KG1 (cell line): Measurements from ENCODE around the gene STX18.

Source experiments
- DNase-seq: peaks from one replicate; lab custom pipeline; 2025; lab: John Stamatoyannopoulos, UW

The STX18 gene

DNA sequence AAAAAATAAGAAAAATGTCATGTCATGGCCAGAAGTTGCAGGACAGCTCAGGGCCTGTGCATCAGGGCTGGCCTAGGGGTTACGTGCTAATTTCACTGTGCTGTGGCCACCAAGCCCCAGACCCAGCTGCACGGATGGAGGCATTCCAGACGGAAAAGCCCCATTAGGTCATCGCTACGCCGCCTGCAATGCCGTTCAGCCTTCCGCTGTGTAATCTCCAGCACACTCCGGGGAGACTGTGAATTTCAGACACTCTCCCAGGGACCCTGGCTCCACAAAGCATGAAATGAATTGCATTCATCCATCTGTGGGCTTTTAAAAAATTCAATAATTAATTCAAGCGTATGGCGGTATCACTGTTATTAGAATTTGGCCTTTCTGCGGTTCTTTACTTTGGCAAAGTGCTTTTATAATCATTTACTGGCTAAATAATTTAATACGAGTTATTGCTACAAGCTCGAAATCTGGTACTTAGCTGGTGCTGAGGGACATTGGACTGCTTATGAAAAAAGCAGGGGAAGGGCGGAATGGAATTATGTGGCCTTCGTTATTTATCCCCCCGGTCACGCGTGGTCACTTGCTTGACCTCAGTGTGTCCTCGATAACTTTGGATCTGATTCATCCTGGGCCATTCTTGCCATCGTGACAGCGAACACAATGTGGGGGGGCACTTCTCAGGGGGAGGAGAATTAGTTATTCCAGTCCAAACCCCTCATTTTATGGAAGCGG is 164.0 kb downstream of the STX18 start:
- no peak for DNase-seq

DNA sequence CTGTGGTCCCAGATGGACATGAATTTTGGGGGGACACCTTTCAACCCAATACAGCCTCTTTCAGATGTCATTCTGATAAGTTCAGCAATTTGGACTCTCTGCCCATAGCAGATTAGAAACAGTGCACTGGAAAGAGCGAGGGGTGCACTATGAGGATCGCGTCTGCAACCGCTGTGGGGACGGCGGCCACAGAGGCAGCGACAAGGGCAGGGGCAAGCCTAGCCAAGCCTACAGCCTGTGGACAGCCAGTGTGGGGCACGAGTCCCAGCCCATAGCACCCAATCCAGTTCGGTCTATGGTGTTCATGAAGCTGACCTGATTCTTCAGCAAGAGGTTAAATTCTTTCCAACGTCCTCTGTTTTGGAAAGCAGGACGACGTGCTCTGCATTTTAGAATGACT is 164.7 kb downstream of the STX18 start:
- DNase-seq, result no peak

DNA sequence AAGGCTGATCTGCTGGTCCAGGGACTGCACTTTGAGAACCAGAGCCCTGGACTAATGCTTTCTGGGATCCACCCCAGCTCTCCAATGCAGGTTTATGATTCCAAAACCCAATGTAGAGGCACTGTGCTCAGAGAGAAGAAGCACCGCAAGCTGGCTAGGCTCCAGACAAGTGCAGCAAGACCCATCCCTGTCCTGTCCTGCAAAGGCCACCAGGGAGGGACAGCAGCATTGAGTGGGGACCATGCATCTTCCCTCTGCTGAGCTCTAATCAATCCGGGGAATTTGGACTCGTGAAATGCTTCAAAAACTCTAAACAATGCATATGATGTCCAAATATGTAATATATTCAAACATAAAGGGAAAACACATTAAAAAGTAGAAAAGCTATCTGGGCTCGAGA is 165.8 kb downstream of the STX18 start:
- DNase-seq, result no peak

GRCh38 chr4:4374388-4375098 is 167.3 kb downstream of the STX18 start:
- DNase-seq, result no peak
